Stimulated activated CD8-positive, alpha-beta memory T cell treated with anti-CD3 and anti-CD28 coated beads, Interleukin-2, amount 100 ng/mL, for 1 hour (primary cell): Measurements from ENCODE around the gene INPP5D.

Experiments used
- DNase-seq, 2 donors: peaks; one replicate each; pipeline ENCODE4 v3.0.0-alpha.2; 2020; ENCODE audit warnings: low read depth in 2 of 2

INPP5D gene

DNA sequence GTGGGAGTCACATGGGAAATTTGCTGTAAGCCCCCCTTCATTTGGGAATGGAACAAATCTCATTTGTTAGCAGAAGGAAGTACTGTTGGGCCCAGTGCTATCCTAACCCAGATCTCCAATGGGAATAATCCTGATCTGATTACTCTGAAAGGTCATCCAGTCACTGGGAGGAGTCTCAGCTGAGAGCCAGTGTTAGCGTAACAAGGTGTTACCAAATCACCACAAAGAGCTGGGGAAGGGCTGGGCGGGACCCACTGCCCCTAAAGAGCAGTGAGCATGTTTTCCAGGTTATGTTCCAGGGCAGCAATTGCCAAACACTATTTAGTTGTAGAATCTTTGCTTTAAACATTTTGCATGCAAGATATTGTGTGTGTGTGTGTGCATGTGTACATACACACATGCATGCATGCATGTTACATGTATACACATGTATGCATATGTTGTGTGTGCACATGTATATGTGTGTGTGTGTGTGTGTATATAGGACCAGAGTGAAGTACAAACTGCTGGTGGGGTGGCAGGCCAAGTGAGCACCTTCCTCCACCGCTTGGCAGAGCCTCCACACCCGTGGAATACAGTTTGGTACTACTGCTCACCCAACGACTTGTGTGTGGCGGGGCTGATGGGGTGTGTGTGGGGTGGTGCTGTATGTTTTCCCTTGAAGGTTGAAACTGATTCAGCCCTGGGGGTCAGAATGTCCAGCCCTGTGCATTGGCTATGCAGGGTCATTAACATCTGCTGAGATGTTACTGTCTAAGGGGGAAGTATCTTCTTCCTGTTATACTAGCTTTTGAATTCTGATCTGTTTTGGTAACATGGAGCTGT is 15.2 kb downstream of the INPP5D start:
- no peak for DNase-seq

DNA sequence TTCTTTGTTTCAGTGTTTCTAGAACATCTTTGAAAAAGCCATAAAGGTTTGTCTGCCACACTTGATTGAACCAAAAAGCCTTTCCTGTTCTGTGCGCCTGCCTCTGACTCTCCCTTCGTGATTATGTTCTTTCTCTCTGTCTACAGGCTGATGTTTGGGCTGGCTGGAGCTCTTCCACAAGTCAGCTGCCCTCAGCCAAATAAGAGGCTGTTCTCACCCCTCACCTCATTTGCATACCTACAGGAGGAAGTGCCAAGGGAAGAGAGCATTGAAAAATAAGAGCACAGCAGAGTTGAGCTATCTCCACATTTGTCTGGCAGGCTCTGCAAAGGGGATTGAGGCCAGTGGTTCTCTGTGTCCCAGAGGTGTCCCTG is 15.8 kb downstream of the INPP5D start:
- no peak for DNase-seq

GRCh38 chr2:233076749-233077148 is 16.6 kb downstream of the INPP5D start:
- DNase-seq = no peak

DNA sequence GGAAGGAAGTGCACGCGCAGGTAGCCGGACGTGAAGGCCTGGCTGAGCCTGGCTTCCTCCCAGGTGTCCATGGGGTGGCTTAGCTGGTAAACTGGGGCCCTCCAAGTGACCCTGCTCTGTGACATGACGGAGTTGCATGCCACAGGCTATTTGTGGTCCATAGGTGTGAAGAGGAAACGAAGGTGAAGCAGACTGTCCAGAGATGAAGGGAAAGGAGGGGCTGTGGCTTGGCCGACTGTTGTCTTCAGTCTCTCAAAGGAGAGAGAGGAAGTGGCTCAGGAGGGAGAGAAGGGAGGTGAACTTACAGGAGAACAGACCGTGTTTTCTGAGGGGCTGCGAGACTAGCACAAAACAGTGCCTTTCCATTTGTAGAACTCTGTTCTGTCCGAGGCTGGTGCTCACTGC is 19.3 kb downstream of the INPP5D start:
- no peak for DNase-seq

DNA sequence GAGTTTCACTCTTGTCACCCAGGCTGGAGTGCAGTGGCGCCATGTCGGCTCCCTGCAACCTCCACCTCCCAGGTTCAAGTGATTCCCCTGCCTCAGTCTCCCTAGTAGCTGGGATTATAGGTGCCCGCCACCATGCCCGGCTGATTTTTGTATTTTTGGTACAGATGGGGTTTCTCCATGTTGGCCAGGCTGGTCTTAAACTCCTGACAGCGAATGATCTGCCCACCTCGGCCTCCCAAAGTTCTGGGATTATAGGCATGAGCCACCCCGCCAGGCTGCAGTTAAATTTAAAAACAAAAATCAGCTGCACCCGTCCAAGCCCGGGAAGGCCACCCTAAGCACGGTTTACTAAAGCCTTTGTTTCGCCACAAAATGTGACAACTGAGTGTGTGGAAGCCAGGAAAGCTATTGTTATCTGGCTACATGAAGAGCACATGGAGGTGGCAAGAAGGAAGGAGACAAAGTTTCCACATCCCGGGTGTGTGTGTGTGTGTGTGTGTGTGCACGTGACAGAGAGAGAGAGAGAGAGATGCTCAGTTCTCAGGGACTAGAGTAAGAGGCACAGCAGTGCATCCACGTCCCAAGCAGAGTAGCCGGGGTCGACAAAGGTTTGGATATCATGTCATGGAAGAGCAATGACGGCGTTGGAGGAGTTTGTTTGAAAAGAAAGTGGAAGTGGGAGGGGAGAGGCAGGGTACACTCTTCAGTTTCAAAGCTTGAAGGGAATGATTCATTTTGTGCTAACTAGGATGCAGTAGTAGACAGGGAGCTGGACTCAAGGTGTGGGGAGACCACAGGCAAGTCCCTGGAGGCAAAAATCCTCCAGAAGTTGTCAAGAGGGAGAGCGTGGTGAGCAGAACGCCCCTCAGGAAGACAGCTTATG is 20.1 kb downstream of the INPP5D start:
- DNase-seq = no peak

GRCh38 chr2:233080836-233081229 is 20.7 kb downstream of the INPP5D start:
- no peak for DNase-seq

DNA sequence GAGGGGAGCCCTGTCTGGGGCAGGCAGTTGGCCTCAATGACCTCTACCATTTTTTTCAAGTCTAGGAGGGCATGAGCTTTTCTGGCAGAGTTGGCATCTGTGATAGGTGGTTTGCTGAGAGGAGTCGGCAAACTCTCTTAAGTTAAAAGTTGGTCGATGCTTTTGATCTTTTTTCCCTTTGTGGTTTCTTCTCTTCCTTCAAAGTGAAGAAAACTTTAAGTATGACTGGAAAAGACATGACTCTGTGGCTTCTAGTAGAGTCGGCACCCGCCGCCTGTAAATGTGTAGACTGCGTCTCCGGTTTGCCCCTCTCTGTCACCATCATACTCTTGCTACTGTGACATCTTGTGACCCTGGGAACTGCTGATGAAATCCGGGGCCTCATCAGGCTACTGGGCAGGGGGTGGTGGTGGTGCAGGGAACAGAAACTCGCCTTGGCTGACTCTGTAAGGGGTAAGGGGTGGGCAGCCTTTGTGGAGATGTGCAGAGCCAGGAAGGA is 21.1 kb downstream of the INPP5D start:
- no peak for DNase-seq

DNA sequence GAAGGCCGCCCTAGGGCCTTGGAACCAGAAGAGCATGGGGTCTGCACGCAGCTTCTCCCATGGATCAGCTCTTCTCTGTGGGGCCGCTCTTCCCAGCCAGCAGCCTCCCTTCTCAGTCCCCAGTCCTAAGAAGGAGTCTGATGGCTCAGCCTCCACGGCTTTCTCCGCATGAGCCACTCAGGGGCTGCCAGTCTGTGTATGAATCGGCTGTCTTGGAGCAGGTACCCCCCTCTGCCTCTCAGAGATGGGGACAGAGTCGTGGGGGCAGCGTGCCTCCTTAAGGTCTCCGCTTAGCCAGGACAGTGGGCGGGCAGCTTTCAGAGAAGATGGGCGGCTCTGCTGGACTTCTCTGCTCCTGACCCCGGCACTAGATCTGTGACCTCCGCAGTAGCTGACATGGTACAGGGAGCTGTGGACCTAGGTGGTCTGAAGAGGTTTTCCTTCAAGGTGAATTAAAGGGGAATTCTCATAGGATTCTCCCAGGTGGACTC is 21.6 kb downstream of the INPP5D start:
- no peak for DNase-seq

- no peak for DNase-seq
Measured at GRCh38 chr2:233082222-233082930, 22.2 kb downstream of the INPP5D start.

- DNase-seq = no peak
Measured at GRCh38 chr2:233082931-233083755, 23.0 kb downstream of the INPP5D start.

DNA sequence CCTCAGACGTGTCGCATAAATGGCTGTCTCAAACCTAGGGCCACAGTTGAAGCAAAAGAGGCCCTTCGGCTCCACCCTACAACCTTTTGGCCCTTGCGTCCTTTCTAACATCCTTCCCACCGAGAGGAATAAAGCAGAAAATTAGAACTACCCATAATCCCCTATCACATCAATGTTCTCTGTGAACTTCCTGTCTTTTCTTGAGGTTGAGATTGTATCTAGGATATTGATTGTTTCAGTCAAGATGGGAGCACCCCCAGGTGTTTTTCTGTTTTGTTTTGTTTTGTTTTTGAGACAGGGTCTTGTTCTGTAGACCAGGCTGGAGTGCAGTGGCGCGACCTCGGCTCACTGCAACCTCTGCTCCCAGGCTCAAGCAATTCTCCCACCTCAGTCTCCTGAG is 23.6 kb downstream of the INPP5D start:
- DNase-seq = no peak

DNA sequence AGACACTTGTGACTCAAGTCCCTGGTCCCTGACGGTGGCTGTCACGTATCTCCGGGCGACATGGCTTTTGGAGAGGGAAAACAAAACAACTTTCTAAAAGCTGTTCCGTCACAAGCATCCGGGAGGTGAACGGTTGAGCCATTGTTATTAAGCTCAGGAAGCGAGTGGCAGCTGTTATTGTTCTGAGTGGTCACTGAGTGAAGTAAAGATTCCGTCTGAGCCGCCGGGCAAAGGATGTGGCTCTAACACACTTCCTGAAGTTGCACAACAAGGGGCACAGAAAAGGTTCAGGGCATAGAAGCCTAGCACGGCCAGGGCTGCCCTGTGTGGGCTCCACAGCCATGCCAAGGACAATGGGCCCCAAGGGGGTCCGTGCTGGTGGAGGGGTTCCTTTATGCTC is 24.3 kb downstream of the INPP5D start:
- no peak for DNase-seq

DNA sequence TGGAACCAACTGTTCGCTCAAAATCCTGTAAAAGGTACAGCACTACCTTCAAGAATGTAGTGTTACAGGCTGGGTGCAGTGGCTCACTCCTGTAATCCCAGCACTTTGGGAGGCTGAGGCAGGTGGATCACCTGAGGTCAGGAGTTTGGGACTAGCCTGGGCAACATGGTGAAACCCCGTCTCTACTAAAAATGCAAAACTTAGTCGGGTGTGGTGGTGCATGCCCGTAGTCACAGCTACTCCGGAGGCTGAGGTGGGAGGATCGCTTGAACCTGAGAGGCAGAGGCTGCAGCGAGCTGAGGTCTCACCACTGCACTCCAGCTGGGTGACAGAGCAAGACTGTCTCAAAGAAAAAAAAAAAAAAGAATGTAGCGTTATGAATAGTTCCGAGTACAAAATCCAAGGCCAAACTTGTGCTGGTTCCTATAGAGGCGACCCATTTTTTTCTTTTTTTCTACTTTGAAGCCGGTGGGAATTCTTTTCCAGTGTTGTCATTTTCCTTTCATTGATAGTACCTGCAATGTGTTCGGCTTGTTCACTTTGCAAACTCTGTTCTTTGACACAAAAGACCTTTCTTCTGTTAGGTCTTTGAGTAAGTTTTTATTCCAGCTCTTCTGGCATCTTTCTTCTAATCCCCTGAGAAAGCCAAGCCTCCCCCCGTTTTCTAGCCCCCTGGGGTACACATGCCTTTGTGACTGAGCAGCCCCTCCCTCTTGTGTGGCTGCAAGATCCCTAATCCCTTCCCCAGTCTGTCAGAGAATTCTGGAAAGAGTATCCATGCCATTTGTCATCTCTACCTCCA is 25.1 kb downstream of the INPP5D start:
- DNase-seq = no peak

GRCh38 chr2:233085839-233086150 is 25.7 kb downstream of the INPP5D start:
- DNase-seq = no peak

- no peak for DNase-seq
Measured at GRCh38 chr2:233087713-233088112, 27.6 kb downstream of the INPP5D start.

- no peak for DNase-seq
Measured at GRCh38 chr2:233088972-233089345, 28.8 kb downstream of the INPP5D start.

DNA sequence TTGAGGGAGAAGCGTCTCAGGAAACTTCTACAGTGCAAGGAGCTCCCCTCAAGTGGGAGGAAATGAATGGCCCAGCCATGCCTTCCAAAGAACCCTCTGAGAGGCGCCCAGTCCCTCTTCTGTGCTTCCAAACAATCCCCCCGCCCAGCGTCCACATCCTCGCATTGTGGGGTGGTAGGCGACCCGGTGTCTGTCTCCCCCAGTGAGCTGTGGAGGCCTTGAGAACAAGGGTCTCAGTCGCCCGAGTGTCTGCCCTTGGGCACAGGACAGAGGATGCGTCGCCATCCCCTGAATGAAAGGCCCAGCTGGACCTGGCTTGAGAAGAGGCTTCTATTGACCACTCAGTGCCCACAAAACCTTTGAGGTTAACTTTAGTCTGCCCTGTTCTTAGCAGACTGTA is 29.7 kb downstream of the INPP5D start:
- DNase-seq = no peak

- no peak for DNase-seq
Measured at GRCh38 chr2:233090879-233091278, 30.7 kb downstream of the INPP5D start.

- no peak for DNase-seq
Measured at GRCh38 chr2:233091595-233092375, 31.6 kb downstream of the INPP5D start.
